ENCODE results near the gene MAP3K5.
A peak's percentile ranks its signal among the peaks of the same experiment; 100 is the strongest.

Gene MAP3K5

GRCh38 chr6:136562211-136562610 lies 230.1 kb downstream of the MAP3K5 start:
- DNase-seq, result no peak

GRCh38 chr6:136553166-136553787 lies 239.0 kb downstream of the MAP3K5 start:
- no peak for DNase-seq

DNA sequence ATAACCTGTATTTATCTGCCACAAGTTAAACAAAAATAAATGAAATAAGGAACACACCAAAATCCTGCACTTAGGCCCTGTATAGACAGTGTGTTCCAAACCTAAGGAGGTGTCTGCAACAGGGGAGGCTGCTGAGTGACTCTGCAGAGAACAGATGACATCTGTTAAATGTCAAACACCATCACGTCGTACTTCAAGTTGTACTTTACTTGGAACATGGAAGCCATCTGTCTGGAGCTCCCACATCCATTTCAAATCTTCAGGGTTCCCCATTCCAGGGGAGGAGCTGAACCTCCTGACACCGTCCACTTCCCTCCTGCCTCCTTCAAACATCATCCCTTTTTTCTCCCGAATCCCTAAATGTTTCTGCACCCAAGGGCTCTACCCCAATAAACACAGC lies 240.2 kb downstream of the MAP3K5 start:
- DNase-seq, result no peak

- DNase-seq, result no peak
These were observed 241.2 kb downstream of the MAP3K5 start for GRCh38 chr6:136551103-136551502.

GRCh38 chr6:136550330-136551071 lies 241.8 kb downstream of the MAP3K5 start, which contains the start of gene MAP7:
Gene MAP7, minus strand, starts transcription at chr6:136550422. Its CDS starts 14 bp downstream, at chr6:136550408.
- DNase-seq, result peak; percentile 58

DNA sequence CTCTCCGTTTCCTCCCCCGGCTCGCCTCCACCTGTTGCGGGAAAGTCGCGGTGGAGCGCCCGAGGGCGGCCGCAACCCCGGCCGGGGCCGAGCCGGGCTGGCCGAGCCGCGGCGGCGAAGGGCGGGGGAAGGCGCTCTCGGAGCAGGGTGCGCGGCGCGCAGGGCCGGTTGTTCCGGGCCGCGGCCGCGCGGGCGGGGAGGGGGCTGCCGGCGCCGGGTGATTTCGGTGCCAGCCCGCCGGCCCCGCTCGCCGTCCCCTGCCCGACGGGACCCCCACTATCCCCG lies 242.3 kb downstream of the MAP3K5 start:
- DNase-seq, result no peak

DNA sequence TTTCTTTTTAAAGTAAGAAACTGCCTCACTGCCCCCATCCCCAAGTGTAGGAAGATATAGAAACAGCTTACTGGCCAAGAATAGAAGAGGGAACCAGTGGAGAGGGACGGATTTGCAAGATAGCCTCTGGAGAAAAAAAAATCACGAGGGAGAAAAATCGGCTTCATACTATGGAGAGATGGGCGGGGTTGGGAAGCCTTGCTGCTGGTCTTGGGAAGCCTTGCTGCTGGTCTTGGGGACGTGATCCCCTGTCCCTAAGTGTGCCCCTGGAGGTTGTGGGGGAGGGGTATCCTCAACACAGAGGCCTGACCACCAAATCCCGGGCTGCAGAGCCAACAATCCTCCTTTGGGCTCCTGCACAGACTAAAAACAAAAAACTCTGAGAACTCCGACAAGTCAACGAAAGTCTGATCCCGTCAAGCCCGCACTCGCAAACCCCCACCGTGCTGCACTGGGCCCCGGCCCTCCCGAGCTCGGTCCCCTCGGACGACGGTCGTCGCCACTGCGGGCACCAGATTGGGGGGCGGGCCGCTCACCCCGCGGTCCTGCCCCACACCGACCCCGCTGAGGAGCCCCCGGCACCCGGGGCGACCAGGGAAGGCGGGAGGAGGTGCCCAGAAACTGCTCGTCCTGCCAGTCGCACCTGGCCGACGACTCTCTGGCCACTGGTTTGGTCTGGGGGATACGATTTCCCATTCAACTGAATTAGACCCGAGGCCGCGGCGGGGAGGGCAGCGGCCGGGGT lies 242.8 kb downstream of the MAP3K5 start:
- DNase-seq, result peak; percentile 33

- DNase-seq, result no peak
These were observed 243.5 kb downstream of the MAP3K5 start for GRCh38 chr6:136548582-136549299.

DNA sequence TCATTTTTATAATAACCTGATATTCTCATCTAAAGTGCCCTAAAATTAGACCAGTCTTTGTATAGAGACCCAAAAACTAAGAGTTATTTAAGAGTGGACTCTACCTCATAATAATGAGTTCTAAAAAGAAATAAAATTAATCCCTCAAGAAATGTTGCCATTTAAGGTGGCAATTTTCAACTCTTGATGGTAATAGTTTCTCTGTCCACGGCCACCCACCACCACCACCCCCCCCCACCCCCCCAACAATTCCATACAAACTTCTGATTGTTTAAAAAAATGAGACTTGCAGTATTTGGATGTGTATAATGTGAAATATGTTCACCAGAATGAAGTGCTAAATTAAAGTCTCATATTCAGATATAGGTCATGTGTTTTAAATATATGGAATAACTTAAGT lies 244.4 kb downstream of the MAP3K5 start:
- no peak for DNase-seq

- no peak for DNase-seq
These were observed 244.9 kb downstream of the MAP3K5 start for GRCh38 chr6:136547336-136547735.

- DNase-seq, result no peak
These were observed 245.9 kb downstream of the MAP3K5 start for GRCh38 chr6:136546331-136546730.

DNA sequence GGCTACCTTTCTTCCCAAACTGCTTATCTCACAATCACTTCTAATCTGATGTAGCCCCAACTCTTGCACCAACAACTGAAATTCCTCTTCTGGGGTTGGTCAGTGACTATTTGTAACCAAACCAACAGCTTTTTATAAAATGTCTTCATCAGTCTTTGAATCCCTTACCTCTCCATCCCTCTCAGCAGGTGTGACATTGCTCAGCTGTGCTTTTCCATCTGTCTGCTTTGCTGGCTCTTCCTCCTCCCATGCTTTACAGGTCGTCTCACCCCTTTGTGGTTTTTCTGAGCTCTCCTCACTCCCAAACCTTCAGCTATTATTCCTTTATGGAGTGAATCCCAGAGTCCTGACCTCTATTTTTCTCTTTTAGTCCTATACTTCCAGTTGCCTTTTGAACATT lies 248.0 kb downstream of the MAP3K5 start:
- DNase-seq, result no peak

- DNase-seq, result no peak
These were observed 250.9 kb downstream of the MAP3K5 start for GRCh38 chr6:136541395-136541794.

GRCh38 chr6:136539967-136540652 lies 252.2 kb downstream of the MAP3K5 start:
- no peak for DNase-seq

- no peak for DNase-seq
These were observed 253.4 kb downstream of the MAP3K5 start for GRCh38 chr6:136538836-136539235.

GRCh38 chr6:136535880-136536650 lies 256.2 kb downstream of the MAP3K5 start:
- no peak for DNase-seq

- no peak for DNase-seq
These were observed 257.1 kb downstream of the MAP3K5 start for GRCh38 chr6:136535017-136535765.

DNA sequence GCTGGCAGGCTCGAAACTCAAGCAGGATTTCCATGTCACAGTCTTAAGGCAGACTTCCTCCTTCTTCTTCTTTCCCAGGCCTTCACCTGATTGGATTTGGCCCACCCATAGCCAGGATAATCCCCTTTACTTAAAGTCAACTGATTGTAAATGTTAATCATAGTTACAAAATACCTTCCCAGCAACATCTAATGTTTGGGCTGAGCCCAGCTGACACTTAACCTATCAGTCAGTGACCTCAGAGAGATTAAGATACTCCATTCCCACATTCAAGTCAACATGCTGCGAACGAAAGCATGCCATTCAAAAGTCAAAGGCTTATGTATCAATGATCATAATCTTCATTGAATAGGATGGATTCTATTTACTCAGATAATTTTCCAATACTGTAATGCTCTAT lies 258.0 kb downstream of the MAP3K5 start:
- DNase-seq, result no peak

DNA sequence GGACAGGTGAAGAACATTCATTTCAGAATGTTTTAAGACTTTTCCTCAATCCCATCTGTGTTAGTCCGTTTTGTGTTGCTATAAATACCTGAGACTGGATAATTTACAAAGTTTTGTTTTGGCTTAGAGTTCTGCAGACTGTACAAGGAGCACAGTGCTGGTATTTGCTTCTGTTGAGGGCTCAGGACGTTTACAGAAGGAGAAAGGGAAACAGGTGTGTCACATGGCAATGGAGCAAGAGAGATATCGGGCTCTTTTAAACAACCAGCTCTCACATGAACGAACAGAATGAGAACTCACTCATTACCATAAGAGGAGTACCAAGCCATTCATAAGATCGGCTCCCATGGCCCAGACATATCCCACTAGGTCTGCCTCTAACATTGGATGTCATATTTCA lies 258.8 kb downstream of the MAP3K5 start:
- no peak for DNase-seq

DNA sequence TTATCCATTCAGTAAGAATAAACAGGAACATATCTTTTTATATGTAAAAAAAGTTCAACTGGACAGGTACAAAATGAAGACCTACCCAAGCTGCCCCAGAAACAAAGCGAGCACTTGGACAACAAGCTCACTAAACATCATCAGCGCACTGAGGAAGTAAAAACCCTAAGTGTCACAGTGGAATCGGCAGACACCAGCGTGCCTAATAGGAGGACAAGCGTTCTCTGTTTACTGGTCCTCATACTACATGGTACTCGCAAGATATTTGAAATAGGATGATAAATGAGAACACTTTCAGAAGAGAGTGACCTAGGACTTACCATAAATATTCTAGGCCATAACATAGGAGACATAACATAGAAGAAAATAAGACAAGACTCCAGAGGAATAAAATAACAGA lies 260.2 kb downstream of the MAP3K5 start:
- DNase-seq, result no peak

GRCh38 chr6:136529710-136530109 lies 262.6 kb downstream of the MAP3K5 start:
- no peak for DNase-seq

Measured in right hindlimb (tissue), 1 donor.